Suprapubic skin (tissue), 4 donors: ENCODE measurements around the gene NLGN2.

Experiments
- CTCF ChIP-seq, 2 donors: fragments of 200-600 bp in 1 of 2; fragments of 450-650 bp in 1 of 2; sonication (generic) in 1 of 2; IDR thresholded peaks; one replicate each; pipeline ENCODE4 v1.5.1; 2016 to 2019; ENCODE audit warnings: antibody characterized with exemption in 2 of 2, mild to moderate bottlenecking in 1 of 2, moderate library complexity in 1 of 2
- POLR2A ChIP-seq, 2 donors: fragments of 450-650 bp; IDR thresholded peaks; one replicate each; pipeline ENCODE4 v1.6.1; 2017; ENCODE audit warnings: antibody characterized with exemption in 2 of 2, mild to moderate bottlenecking in 2 of 2, moderate library complexity in 2 of 2
- POLR2AphosphoS5 ChIP-seq, 3 donors: sonication (generic); formaldehyde crosslinking; IDR thresholded peaks; one replicate each; pipeline ENCODE4 v1.6.1; 2017; ENCODE audit warnings: antibody characterized with exemption in 3 of 3

- TF ChIP-seq POLR2A (IDR thresholded peaks at IDR 0.05) (no peak), CTCF (IDR thresholded peaks at IDR 0.05) (no peak), POLR2AphosphoS5 (IDR thresholded peaks at IDR 0.05) (no peak)
These were observed 8.1 kb downstream of the NLGN2 start for GRCh38 chr17:7415784-7416183.
